ENCODE results near the gene TMIE. TPM values are rescaled to one million over a fixed set of nuclear protein-coding genes. Genes with fewer than 3 reads are reported as not detected.

The TMIE gene
- total and polyA plus RNA-seq, 7 donors = 0.63 to 1.8 (median 1.3) TPM; not detected in 3

GRCh38 chr3:46705751-46706552 is 4.8 kb downstream of the TMIE start:
- no peak for TF ChIP-seq POLR2A (IDR thresholded peaks at IDR 0.05)
- no peak for TF ChIP-seq CTCF (IDR thresholded peaks at IDR 0.05)
- TF ChIP-seq POLR2AphosphoS5 (IDR thresholded peaks at IDR 0.05) = no peak
- TF ChIP-seq EP300 (IDR thresholded peaks at IDR 0.05) = no peak
- 61 to 75% methylated on average over 19 of the region's 19 CpGs for WGBS, 2 donors
- Histone ChIP-seq H3K9me3 (no peaks in the 10 kb centered on the region), H3K36me3 (no peaks in the 10 kb centered on the region), H3K27me3 (peaks cover 0 to 13% (median 11%) of the 10 kb centered on the region in 3 donors), H3K4me1 (peaks cover 0 to 10% (median 8%) of the 10 kb centered on the region in 4 donors), H3K27ac (no peak overlapping the region), H3K4me3 (no peak overlapping the region)
- DNase-seq = peak; percentile 58
- intact Hi-C loops (cut with DNase I) = loop anchor here (1.0 to 5.0 kb wide), 4 partner anchors 141 to 619 kb away; no protein-coding TSS in a partner anchor

GRCh38 chr3:46706771-46707582 is 5.8 kb downstream of the TMIE start:
- intact Hi-C loops (cut with DNase I) = loop anchor here (5.0 kb wide), 2 partner anchors 140 to 290 kb away; no protein-coding TSS in a partner anchor
- Histone ChIP-seq H3K9me3 (no peaks in the 10 kb centered on the region), H3K4me1 (peaks cover 0 to under 1% (median 0%) of the 10 kb centered on the region in 4 donors), H3K27me3 (peaks cover 0 to 3% (median under 1%) of the 10 kb centered on the region in 3 donors), H3K27ac (no peak overlapping the region), H3K36me3 (no peaks in the 10 kb centered on the region), H3K4me3 (no peak overlapping the region)
- DNase-seq = peak; percentile 48
- TF ChIP-seq EP300 (IDR thresholded peaks at IDR 0.05) (no peak), CTCF (IDR thresholded peaks at IDR 0.05) (no peak), POLR2A (IDR thresholded peaks at IDR 0.05) (no peak)
- WGBS, 2 donors = 77 to 79% methylated on average over 13 of the region's 13 CpGs

- no peaks in the 10 kb centered on the region for H3K36me3 ChIP-seq
- TF ChIP-seq EP300 (IDR thresholded peaks at IDR 0.05) = no peak
- no peak for TF ChIP-seq POLR2AphosphoS5 (IDR thresholded peaks at IDR 0.05)
- TF ChIP-seq POLR2A (IDR thresholded peaks at IDR 0.05) = no peak
- TF ChIP-seq CTCF (IDR thresholded peaks at IDR 0.05) = no peak
- H3K27me3 ChIP-seq = no peaks in the 10 kb centered on the region
- H3K9me3 ChIP-seq = no peaks in the 10 kb centered on the region
- no peaks in the 10 kb centered on the region for H3K4me1 ChIP-seq
- no peak overlapping the region for H3K4me3 ChIP-seq
- intact Hi-C loops (cut with DNase I) = loop anchor here (5.0 kb wide), 2 partner anchors 140 to 290 kb away; no protein-coding TSS in a partner anchor
- H3K27ac ChIP-seq = no peak overlapping the region
- 85 to 91% methylated on average over 7 of the region's 7 CpGs for WGBS, 2 donors
- peak; percentile 56 for DNase-seq
Measured at GRCh38 chr3:46707601-46708011, 6.4 kb downstream of the TMIE start.

- H3K4me1 ChIP-seq = no peaks in the 10 kb centered on the region
- H3K27me3 ChIP-seq = no peaks in the 10 kb centered on the region
- TF ChIP-seq EP300 (IDR thresholded peaks at IDR 0.05) (no peak), POLR2A (IDR thresholded peaks at IDR 0.05) (no peak), CTCF (IDR thresholded peaks at IDR 0.05) (no peak), POLR2AphosphoS5 (IDR thresholded peaks at IDR 0.05) (no peak)
- peak; percentile 55 for DNase-seq
- H3K4me3 ChIP-seq = no peak overlapping the region
- H3K9me3 ChIP-seq = no peaks in the 10 kb centered on the region
- WGBS, 2 donors = 86 to 87% methylated on average over 11 of the region's 11 CpGs
- intact Hi-C loops (cut with DNase I) = loop anchor here (5.0 kb wide), 2 partner anchors 139 to 289 kb away; no protein-coding TSS in a partner anchor
- H3K27ac ChIP-seq = no peak overlapping the region
- H3K36me3 ChIP-seq = no peaks in the 10 kb centered on the region
Measured at GRCh38 chr3:46708401-46709156, 7.4 kb downstream of the TMIE start.
